HCT116 (cell line): ENCODE results near the gene FSHB. TPM values are rescaled to one million over a fixed set of nuclear protein-coding genes. Genes with fewer than 3 reads are reported as not detected.

ENCODE experiments used
- ATAC-seq: fragments of 200-7000 bp; cut with Tn5 transposase; 2 replicates; pipeline ENCODE4 v1.9.1; 2020; ENCODE audit warnings: mild to moderate bottlenecking, moderate library complexity
- BruUV-seq: library from RNA; stranded (reverse); fragments of 400-500 nt; replicated peaks from 2 replicates; lab custom pipeline; 2021; lab: Mats Ljungman, UMichigan
- CTCF ChIA-PET: fragments of 300-600 bp; sonication (Branson Sonifier 250); formaldehyde crosslinking; loops from one replicate; lab custom pipeline; 2021; ENCODE audit warnings: antibody characterized with exemption; lab: Charles Lee
- POLR2A ChIA-PET: fragments of 300-600, 350-600 bp; sonication (Branson Sonifier 250); formaldehyde crosslinking; loops from one replicate; lab custom pipeline; 2021; ENCODE audit warnings: antibody characterized with exemption; lab: Charles Lee
- RAD21 ChIA-PET, 2 experiments: fragments of 300-600 bp; sonication (Branson Sonifier 250); formaldehyde crosslinking; loops; one replicate each; lab custom pipeline; 2023; ENCODE audit warnings: low total read pairs in 2 of 2; ENCODE audit not compliant: uncharacterized antibody in 2 of 2, unreplicated experiment in 2 of 2, low non-redundant PET in 1 of 2; lab: Charles Lee
- DNase-seq: peaks from one replicate; pipeline ENCODE4 v3.0.0-alpha.2; 2010; ENCODE audit warnings: low read depth, low spot score
- H2AFZ ChIP-seq: fragments of 200-600 bp; shearing (Covaris generic), sonication (generic); 2 replicates; pipeline ENCODE4 v1.6.1; 2017; ENCODE audit warnings: low read depth, mixed run types, mixed read lengths, antibody characterized with exemption, low read length; ENCODE audit not compliant: poor library complexity, severe bottlenecking
- H3K27ac ChIP-seq: 2 replicates; pipeline ENCODE4 v1.5.1; 2012; ENCODE audit warnings: low read depth, low read length
- H3K27me3 ChIP-seq: fragments of 200-600 bp; sonication (generic); 2 replicates; pipeline ENCODE4 v1.6.1; 2016; ENCODE audit warnings: mixed run types, low read length, mixed read lengths; ENCODE audit not compliant: insufficient read depth
- H3K36me3 ChIP-seq, 2 experiments: fragments of 200-500 bp in 1 of 2; fragments of 200-600 bp in 1 of 2; sonication (Bioruptor generic) in 1 of 2; sonication (generic) in 1 of 2; 2 replicates each; pipeline versions ENCODE4 v1.5.1 to v1.6.1; 2014 to 2016; ENCODE audit warnings: low read length in 2 of 2, inconsistent platforms in 1 of 2, mixed read lengths in 1 of 2, mixed run types in 1 of 2; ENCODE audit not compliant: insufficient read depth in 2 of 2, control insufficient read depth in 1 of 2
- H3K4me1 ChIP-seq, 2 experiments: fragments of 200-600 bp in 1 of 2; sonication (generic) in 1 of 2; 2 replicates each; pipeline versions ENCODE4 v1.5.1 to v1.6.1; 2012 to 2017; ENCODE audit warnings: low read length in 2 of 2, inconsistent platforms in 1 of 2, mild to moderate bottlenecking in 1 of 2, mixed read lengths in 1 of 2, mixed run types in 1 of 2, moderate library complexity in 1 of 2; ENCODE audit not compliant: insufficient read depth in 2 of 2, control insufficient read depth in 1 of 2
- H3K4me2 ChIP-seq: fragments of 200-600 bp; sonication (generic); 2 replicates; pipeline ENCODE4 v1.6.1; 2017; ENCODE audit warnings: mixed run types, low read length, mixed read lengths
- H3K4me3 ChIP-seq, 2 experiments: fragments of 200-600 bp in 1 of 2; sonication (generic) in 1 of 2; replicated peaks in 1 of 2; 2 replicates each; pipeline ENCODE4 v1.5.1; 2011 to 2016; ENCODE audit warnings: low read length in 2 of 2, control low read depth in 1 of 2, low read depth in 1 of 2, mild to moderate bottlenecking in 1 of 2, mixed read lengths in 1 of 2, mixed run types in 1 of 2
- H3K79me2 ChIP-seq: fragments of 200-600 bp; sonication (generic); 2 replicates; pipeline ENCODE4 v1.6.1; 2017; ENCODE audit warnings: mild to moderate bottlenecking, mixed run types, low read length, moderate library complexity, mixed read lengths; ENCODE audit not compliant: insufficient read depth
- H3K9ac ChIP-seq: fragments of 200-600 bp; sonication (generic); 2 replicates; pipeline ENCODE4 v1.6.1; 2016; ENCODE audit warnings: low read length, mixed read lengths
- H3K9me2 ChIP-seq: fragments of 200-600 bp; sonication (generic), shearing (Covaris generic); 2 replicates; pipeline ENCODE4 v1.6.1; 2017; ENCODE audit warnings: mixed run types, mild to moderate bottlenecking, moderate library complexity; ENCODE audit not compliant: insufficient read depth
- H3K9me3 ChIP-seq, 2 experiments: fragments of 200-500 bp in 1 of 2; fragments of 200-600 bp in 1 of 2; sonication (Bioruptor generic) in 1 of 2; sonication (generic) in 1 of 2; 2 replicates each; pipeline ENCODE4 v1.6.1; 2014 to 2017; ENCODE audit warnings: low read length in 2 of 2, mixed read lengths in 2 of 2, inconsistent platforms in 1 of 2, low read depth in 1 of 2, mild to moderate bottlenecking in 1 of 2, mixed run types in 1 of 2, moderate library complexity in 1 of 2; ENCODE audit not compliant: control insufficient read depth in 1 of 2, insufficient read depth in 1 of 2
- H4K20me1 ChIP-seq: fragments of 200-600 bp; sonication (generic), shearing (Covaris generic); 2 replicates; pipeline ENCODE4 v1.6.1; 2017; ENCODE audit warnings: mixed run types, mild to moderate bottlenecking, moderate library complexity; ENCODE audit not compliant: insufficient read depth
- POLR2A ChIP-seq: IDR thresholded peaks from 2 replicates; pipeline ENCODE4 v1.7.0; 2011; ENCODE audit warnings: borderline replicate concordance; ENCODE audit not compliant: insufficient read depth, insufficient read length; ENCODE audit errors: extremely low read depth
- POLR2AphosphoS5 ChIP-seq: IDR thresholded peaks from 2 replicates; pipeline ENCODE4 v1.6.1; 2011; ENCODE audit warnings: mild to moderate bottlenecking, low read depth, low read length, moderate library complexity
- REST ChIP-seq: IDR thresholded peaks from 2 replicates; pipeline ENCODE4 v1.6.1; 2012; ENCODE audit warnings: low read depth
- SP1 ChIP-seq: IDR thresholded peaks from 2 replicates; pipeline ENCODE4 v1.6.1; 2012; ENCODE audit warnings: low read depth
- ZBTB33 ChIP-seq: IDR thresholded peaks from 2 replicates; pipeline ENCODE4 v1.6.1; 2011; ENCODE audit warnings: mild to moderate bottlenecking, low read length, moderate library complexity; ENCODE audit not compliant: insufficient replicate concordance; ENCODE audit errors: extremely low read depth
- intact Hi-C: fragments of 100-400 bp; cut with micrococcal nuclease; formaldehyde crosslinking; loops from 2 replicates; pipeline ENCODE4 v1.10.0; 2022
- total RNA-seq: library from RNA; stranded (reverse); gene quantifications from one replicate; pipeline ENCODE4 v1.2.1, GENCODE V29; 2021; ENCODE audit not compliant: unreplicated experiment

The FSHB gene
- total RNA-seq, 1 experiment from 2014 or later: not detected

DNA sequence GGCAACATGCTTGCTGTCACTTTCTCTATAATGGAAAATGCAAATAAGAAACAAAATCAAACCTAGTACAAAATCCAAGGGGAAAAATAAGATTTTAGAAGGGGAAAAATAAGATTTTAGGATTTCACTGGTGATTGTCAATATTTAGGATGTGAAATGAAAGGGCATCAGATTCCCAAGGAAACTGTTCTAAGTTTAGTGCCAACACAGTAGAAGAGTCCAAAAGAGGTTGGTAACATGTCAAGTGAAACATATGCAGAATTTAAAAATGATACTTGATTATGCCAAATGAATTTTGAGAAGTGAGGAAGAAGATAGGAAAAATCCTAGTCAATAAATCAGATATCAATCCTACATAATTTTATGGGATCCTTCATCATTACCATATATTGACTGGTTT lies 46.4 kb downstream of the FSHB start:
- ChIA-PET POLR2A (no interaction called here), RAD21 (no interaction called here), CTCF (no interaction called here)
- no peak for DNase-seq
- no peak for ATAC-seq
- no peak overlapping the region for H3K4me3 ChIP-seq
- BruUV-seq: no TSS peak
- TF ChIP-seq SP1 (no peak), ZBTB33 (no peak), POLR2A (no peak), REST (no peak), POLR2AphosphoS5 (no peak)
- H3K27me3 ChIP-seq: peaks cover 39% of the 10 kb centered on the region
- no peak overlapping the region for H3K9ac ChIP-seq
- no peaks in the 10 kb centered on the region for H3K9me2 ChIP-seq
- no peaks in the 10 kb centered on the region for H3K36me3 ChIP-seq
- no peak overlapping the region for H3K27ac ChIP-seq
- intact Hi-C loops: no loop called here
- no peaks in the 10 kb centered on the region for H3K9me3 ChIP-seq
- no peak overlapping the region for H2AFZ ChIP-seq
- no peaks in the 10 kb centered on the region for H3K4me1 ChIP-seq
- no peak overlapping the region for H3K4me2 ChIP-seq
- no peaks in the 10 kb centered on the region for H4K20me1 ChIP-seq
- H3K79me2 ChIP-seq: no peaks in the 10 kb centered on the region
